Gastrocnemius medialis (tissue), 4 donors: ENCODE measurements around the gene LMNB1.

Experiments used
- CTCF ChIP-seq, 5 experiments: fragments of 450-650 bp in 3 of 5; fragments of 200-600 bp in 2 of 5; sonication (generic) in 2 of 5; IDR thresholded peaks in 4 of 5; conservative IDR thresholded peaks in 1 of 5; 1 replicate in 4 of 5; 2 replicates in 1 of 5; pipeline ENCODE4 v1.5.1; 2016 to 2019; ENCODE audit warnings: antibody characterized with exemption in 5 of 5, mild to moderate bottlenecking in 3 of 5, moderate library complexity in 3 of 5
- POLR2A ChIP-seq, 2 donors: fragments of 450-650 bp; IDR thresholded peaks; one replicate each; pipeline ENCODE4 v1.6.1; 2017; ENCODE audit warnings: antibody characterized with exemption in 2 of 2, mild to moderate bottlenecking in 2 of 2, moderate library complexity in 2 of 2

- TF ChIP-seq CTCF (IDR thresholded peaks at IDR 0.05 in 4 of 5, conservative IDR thresholded peaks at IDR 0.05 in 1 of 5) (no peak), POLR2A (IDR thresholded peaks at IDR 0.05) (no peak)
Measured at GRCh38 chr5:126736141-126736540, 40.8 kb upstream of the LMNB1 start.
